K562 (cell line): ENCODE data around the gene MTHFD2.

Source experiments
- C11orf30 ChIP-seq: fragments of 450-650 bp; IDR thresholded peaks from 2 replicates; pipeline ENCODE4 v1.6.1; 2016; ENCODE audit warnings: low read depth, mild to moderate bottlenecking
- HSF4 ChIP-seq: fragments of 250-450 bp; sonication (Bioruptor Pico); IDR thresholded peaks from 2 replicates; pipeline ENCODE4 v2.1.2; 2022; ENCODE audit warnings: mild to moderate bottlenecking, moderate library complexity, borderline replicate concordance
- MCM2 ChIP-seq: fragments of 450-650 bp; IDR thresholded peaks from 2 replicates; pipeline ENCODE4 v1.6.1; 2017; ENCODE audit warnings: low read depth, mild to moderate bottlenecking
- TF ChIP-seq, protein P1 (sequence below), 2 experiments: IDR thresholded peaks; 2 replicates each; pipeline ENCODE4 v1.6.1; 2011; ENCODE audit warnings: borderline replicate concordance in 1 of 2, control low read depth in 1 of 2, low read depth in 1 of 2, low read length in 1 of 2, mild to moderate bottlenecking in 1 of 2, mixed read lengths in 1 of 2, moderate library complexity in 1 of 2; ENCODE audit not compliant: insufficient read depth in 1 of 2, insufficient read length in 1 of 2, poor library complexity in 1 of 2, severe bottlenecking in 1 of 2; ENCODE audit errors: extremely low read depth in 1 of 2
- TF ChIP-seq, protein P2 (sequence below): sonication (generic); formaldehyde crosslinking; IDR thresholded peaks from 2 replicates; pipeline ENCODE4 v1.8.1; 2023; ENCODE audit warnings: mild to moderate bottlenecking, missing genetic modification reagents

DNA sequence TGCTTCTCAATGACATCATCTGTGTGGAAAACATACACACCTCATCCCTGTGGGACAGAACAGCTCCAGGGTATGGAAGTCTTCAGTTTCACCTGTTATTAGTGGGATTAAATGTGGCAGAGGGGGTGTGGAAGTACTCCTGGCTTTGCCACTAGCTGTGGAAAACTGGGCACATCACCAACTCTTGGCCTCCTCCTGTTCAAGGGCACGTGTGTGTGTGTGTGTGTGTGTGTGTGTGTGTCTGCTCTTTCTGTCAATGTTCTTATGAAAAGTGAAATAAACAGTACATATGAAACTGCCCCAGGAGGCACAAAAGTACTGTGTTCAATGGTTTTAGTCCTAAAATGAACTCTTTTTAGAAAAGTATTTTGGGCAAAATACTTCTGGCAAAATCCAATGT, 65.9 kb downstream of the MTHFD2 start:
- TF ChIP-seq HSF4 (CRISPR knock-in tag): no peak
- no peak for TF ChIP-seq C11orf30
- TF ChIP-seq, protein P1, sequence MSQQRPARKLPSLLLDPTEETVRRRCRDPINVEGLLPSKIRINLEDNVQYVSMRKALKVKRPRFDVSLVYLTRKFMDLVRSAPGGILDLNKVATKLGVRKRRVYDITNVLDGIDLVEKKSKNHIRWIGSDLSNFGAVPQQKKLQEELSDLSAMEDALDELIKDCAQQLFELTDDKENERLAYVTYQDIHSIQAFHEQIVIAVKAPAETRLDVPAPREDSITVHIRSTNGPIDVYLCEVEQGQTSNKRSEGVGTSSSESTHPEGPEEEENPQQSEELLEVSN (IDR thresholded peaks at IDR 0.05; ENCODE audit: borderline replicate concordance in 1 of 2, extremely low read depth in 1 of 2, insufficient read depth in 1 of 2, insufficient read length in 1 of 2, low read depth in 1 of 2, low read length in 1 of 2, poor library complexity in 1 of 2, severe bottlenecking in 1 of 2): no peak
- no peak for TF ChIP-seq MCM2
- TF ChIP-seq, protein P2, sequence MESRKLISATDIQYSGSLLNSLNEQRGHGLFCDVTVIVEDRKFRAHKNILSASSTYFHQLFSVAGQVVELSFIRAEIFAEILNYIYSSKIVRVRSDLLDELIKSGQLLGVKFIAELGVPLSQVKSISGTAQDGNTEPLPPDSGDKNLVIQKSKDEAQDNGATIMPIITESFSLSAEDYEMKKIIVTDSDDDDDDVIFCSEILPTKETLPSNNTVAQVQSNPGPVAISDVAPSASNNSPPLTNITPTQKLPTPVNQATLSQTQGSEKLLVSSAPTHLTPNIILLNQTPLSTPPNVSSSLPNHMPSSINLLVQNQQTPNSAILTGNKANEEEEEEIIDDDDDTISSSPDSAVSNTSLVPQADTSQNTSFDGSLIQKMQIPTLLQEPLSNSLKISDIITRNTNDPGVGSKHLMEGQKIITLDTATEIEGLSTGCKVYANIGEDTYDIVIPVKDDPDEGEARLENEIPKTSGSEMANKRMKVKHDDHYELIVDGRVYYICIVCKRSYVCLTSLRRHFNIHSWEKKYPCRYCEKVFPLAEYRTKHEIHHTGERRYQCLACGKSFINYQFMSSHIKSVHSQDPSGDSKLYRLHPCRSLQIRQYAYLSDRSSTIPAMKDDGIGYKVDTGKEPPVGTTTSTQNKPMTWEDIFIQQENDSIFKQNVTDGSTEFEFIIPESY (CRISPR knock-in tag): no peak
